ENCODE measurements around the gene ARL8B.

ARL8B gene

DNA sequence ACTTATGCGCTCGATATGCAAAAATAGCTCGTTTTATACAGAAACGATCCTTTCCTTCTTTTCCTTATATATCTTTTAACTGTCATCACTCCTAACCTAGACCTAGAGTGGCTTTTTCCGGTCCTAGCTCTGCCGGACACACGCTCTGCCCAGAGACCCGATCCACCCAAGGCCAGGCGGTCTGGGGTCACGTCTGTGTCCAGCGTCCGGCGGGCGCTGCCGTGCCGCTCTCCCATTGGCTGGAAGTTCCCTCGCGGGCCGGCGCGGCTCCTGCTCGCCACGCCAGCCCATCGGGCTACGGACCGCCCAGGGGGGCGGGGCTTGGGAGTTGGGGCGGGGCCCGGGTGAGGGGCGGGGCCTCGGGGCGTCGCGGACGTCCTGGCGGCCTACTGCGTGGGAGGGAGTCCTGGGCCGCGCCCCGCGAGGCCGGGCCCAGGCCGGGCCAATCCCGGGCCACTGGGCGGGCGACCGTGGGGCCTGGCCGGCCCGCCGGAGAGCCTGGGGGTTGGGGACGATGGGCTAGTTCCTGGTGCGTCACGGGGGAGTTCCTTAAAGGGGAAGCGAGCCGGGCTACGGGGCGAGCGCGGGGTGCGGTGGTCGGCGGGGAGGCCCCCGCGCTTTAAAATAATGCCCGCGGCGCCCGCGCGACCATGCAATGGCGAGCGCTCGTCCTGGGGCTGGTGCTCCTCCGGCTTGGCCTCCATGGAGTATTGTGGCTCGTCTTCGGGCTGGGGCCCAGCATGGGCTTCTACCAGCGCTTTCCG lies 65.2 kb downstream of the ARL8B start, which contains the start of gene EDEM1:
Gene EDEM1, plus strand, starts transcription at position 552 of the 764 bp plus-strand sequence. Its CDS starts 99 bp downstream, at position 651.
- peak; percentile 95 for DNase-seq (ENCODE audit: low spot score)

DNA sequence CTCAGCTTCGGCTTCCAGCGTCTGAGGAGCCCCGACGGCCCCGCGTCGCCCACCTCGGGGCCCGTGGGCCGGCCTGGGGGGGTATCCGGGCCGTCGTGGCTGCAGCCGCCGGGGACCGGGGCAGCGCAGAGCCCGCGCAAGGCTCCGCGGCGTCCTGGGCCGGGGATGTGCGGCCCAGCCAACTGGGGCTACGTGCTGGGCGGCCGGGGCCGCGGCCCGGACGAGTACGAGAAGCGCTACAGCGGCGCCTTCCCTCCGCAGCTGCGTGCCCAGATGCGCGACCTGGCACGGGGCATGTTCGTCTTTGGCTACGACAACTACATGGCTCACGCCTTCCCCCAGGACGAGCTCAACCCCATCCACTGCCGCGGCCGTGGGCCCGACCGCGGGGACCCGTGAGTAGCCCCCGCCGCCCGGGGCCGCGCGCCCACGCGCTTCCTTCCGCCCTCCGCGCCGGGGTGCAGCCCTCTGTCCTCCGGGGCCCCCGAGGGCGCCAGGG lies 65.9 kb downstream of the ARL8B start:
- no peak for DNase-seq (ENCODE audit: low spot score)

DNA sequence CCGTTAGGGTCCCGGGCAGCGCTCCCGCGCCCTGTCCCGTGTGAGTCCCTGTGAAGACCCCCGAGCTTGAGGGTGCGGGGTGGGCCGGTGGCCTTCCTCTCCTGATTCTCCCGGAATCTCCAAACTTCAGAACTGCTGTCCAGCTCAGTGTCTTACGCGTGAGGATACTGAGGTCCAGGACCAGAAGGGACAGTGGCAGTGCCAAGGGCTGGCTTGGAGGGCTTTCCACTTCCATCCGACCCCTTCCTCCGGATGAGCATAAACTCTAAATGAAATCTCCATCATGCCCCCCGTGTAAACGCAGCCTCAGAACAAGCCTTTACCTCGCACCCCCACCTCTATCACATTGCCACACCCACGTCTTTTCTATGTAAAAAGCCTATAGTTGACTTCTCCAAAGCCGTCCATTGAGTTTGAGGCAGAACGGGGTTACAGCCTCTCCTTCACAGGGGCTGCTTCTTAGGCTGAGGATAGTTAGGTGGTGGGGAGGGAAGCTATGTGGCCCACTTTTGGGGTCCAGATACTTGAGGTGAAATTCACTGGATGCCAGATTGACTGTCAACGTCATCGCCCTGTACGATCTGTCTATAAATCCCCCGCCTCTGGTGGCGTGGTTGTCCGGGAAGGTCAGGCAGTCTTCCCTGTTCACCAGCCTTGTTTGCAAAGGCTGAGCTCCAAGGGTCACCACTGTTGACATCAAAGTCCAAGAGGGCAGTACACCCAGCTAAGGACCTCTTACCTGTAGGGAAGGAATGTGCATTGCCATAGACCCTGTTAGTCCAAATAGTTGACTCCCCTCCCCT lies 66.5 kb downstream of the ARL8B start:
- DNase-seq (ENCODE audit: low spot score): peak; percentile 25

DNA sequence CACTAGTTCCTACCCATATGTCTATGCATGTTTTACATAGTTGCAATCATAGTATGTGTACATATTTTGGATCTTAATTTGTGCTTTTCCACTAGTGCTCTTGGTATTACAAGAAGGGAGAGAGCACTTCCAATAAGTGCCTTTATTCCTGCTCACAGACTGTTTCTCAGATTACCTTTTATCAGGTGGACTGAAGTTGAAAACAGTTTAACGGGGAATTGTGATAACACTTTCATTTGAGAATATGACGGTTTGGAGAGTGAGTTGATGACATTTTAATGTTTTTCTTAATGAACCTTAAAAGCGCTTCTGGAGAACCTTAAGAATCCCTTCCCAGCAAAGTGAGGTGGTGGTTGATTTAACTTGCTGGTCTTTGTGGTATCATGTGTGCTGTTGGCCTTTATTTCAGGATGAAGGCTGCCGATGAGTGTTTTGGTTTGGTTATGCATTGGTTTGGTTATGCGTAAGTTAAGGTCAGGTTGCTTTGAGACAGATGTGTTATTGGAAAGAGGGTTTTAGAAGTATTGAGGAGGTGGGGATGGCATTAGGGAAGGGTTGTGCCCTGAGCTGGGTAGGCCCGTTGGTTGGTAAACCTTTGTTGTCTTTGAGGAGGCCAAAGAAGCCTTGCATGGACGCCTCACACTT lies 68.2 kb downstream of the ARL8B start:
- no peak for DNase-seq (ENCODE audit: low spot score)

DNA sequence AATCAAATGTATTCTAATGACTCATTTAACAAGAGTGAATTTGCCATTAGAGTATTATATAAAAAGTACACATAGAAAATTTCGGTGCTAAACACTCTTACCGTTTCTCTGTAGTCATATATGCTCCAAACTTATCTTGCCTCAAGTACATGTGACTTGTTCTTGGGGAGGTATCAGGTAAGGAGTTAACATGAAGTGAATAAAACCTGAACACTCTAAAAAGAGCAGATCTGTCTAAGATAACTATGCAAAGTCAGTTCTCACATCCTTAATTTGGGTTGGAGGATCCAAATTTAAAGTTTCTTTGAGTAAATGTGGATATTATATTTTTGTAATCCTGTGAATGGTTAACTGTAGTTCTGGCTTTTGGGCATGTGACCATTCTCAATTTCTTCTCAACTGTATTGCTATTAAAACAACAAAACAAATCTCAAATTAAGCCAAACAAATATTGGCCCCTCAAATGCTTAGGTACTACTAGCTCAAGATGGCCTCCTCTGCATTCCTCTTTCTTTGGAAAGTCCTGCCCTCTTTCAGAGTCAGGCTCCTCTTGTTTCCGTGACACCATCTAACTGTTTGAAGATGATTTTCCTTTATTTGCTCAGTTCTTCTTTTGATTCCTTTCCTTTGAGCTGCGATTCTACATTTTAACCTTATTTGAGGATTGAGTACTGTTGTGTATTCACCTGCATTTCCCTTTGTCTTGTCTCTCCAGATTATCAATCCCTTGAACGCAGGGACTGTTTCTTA lies 69.6 kb downstream of the ARL8B start:
- DNase-seq (ENCODE audit: low spot score): no peak

DNA sequence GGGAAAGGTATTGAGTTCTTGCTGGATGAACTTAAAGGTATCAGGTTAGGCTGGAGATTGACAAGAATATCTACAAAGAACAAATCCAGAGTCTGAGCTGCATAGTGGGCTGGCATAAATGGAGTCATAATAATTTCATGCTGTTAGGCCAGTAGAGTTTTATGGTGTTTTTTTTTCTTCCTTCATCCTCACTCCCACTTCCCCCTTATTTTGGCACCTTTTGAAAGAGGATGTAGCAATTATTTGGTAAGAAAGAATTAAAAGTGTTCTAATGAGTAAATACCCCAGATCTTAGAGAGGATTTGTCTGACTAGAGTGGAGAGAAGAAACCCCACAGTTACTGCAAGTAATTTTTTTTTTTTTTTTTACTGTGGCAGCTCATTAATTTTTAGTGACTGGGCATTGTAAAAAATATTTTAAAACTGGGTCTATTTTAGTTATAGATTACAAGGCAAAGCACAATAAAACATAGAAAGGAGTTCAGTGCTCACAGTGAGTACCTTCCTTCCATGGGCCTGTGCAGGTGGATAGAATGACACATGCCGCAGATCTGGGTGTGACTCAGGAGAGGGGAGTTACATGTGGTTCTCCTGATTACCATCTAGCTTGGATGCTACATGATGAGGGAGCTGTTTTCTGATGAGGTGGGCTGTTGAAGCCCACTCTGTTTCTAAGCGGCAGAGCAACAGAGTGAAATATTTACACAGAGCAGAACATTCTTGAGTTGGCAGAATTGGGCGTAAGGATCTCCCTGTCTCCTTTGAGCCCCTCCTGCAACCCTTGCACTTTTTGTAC lies 70.7 kb downstream of the ARL8B start:
- DNase-seq (ENCODE audit: low spot score): no peak

DNA sequence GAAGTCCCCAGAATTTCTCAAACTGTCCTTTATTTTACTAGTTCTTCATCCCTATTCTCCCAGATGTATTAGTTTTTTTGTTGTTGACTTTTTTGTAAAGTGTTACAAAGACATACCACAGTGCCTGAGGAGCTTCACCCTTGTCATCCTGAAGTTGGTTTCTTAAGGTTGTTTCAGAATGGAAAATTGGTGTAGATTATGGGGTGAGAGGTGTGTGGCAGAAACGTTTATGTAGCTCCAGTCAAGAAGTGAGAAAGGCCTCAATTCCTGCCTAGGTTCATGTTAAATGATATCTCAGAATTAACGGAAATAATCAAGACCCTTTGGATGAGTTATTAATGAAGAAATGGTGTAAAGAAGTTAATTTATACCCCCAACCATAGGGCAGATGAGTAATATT lies 72.2 kb downstream of the ARL8B start:
- no peak for DNase-seq (ENCODE audit: low spot score)

DNA sequence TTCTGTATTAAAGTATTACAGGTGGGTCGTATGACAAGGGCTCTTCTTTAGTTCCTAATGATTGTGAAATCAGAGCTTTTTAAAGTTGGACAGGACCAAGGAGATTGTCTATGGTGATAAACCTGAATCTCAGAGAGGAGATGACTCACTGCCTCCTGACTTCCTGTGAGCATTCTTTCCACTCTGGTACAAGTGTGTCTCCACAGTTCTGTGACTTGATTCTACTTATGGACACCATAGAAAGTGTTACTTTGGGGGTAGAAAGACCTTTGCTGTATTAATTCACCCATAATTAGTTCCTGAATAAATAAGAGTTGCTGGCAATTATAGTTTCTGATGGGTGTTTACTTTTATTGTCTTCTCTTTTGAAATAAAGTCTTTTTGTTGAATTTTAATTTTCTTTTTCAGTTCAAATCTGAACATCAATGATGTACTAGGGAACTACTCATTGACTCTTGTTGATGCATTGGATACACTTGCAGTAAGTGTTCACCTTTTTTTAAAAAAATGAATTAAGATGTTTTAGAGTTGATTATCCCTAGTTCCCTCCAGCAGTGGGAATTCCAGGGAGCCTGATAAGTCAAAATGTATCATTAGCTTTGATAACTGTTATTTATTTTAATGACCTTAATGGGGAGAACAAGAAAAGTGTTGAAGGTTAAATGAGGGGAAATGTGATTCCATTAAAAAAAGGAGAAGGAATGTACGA lies 72.9 kb downstream of the ARL8B start:
- peak; percentile 38 for DNase-seq (ENCODE audit: low spot score)

DNA sequence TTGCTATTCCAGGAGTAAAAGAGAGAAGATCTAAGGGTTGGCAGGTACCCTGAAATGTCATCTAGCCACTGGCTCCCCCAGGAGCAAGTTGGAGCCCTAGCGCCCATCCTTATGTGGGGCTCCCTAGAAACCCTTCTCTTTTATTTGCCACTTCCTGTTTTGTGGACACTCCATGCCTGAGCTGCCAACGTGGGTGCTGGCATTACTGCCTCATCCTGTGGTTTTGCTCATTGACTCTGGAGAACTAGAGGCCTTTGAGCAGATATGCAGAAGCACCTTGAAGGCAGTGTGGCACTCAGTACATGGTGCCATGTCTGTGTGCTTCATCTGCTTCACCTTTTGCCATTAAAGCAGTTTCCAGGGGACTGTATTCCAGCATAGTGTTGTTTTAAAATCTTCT lies 73.5 kb downstream of the ARL8B start:
- DNase-seq (ENCODE audit: low spot score): peak; percentile 46

DNA sequence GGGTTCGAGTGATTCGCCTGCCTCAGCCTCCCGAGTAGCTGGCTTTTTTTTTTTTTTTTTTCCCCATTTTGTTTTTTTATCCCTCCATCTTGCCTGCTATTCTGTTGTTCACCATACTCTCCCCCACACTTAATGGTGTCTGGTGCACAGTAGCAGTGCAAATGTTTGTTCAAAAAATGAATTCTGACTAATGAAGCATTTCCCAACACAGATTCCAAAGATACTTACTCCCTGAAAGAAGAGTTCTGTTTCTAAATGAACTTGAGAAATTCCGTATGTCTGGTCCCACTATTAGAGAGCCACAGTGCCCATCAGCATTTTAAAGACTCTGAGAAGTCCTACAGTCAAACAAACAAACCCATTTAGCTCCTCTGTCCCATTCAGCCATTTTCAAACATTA lies 74.9 kb downstream of the ARL8B start:
- DNase-seq (ENCODE audit: low spot score): no peak

DNA sequence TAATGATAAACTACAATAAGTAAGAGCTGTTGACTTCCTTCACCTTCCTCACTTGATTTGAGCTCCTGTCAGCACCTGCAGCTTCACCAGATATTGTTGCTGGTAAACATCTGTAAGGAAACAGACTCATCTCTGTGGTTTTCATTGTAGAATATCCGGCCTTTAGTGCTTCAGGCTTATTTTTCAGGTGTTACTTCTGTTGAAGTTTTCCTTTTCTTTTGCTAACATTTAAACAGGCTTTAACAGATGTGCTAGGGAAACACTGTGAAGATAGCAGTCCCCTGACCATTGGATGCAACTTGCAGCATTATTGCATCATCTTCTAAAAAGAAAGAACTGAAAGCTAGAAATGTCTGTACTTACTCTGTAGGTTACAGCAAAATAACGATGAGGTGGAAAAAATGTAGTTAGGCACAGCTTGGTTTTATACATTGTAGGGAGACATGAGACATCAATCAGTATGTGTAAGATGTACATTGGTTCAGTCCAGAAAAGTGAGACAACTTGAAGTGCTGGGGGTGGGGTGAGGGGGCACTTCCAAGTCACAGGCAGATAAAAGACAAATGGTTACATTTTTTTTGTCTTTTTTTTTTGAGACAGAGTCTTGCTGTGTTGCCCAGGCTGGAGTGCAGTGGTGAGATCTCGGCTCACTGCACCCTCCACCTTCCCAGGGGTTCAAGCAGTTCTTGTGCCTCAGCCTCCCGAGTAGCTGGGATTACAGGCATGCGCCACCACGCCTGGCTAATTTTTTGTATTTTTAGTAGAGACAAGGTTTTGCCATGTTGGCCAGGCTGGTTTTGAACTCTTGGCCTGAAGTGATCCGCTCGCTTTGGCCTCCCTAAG lies 75.6 kb downstream of the ARL8B start:
- peak; percentile 34 for DNase-seq (ENCODE audit: low spot score)

DNA sequence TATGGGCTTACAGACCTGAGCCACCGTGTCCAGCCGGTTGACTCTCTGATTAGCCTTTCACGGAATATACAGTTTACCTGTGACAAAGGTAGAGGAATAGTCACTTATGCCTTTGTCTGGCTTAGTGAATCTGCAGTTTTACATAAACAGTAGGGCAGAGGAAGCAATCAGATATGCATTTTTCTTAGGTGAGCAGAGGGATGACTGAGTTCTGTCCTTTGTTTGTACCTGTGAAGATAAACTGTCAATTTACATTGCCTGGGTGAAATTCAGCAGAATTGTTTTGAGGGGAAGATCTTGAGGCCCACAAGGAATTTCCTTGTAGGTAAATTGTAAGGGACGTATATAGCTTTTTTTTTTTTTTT lies 76.2 kb downstream of the ARL8B start:
- no peak for DNase-seq (ENCODE audit: low spot score)

DNA sequence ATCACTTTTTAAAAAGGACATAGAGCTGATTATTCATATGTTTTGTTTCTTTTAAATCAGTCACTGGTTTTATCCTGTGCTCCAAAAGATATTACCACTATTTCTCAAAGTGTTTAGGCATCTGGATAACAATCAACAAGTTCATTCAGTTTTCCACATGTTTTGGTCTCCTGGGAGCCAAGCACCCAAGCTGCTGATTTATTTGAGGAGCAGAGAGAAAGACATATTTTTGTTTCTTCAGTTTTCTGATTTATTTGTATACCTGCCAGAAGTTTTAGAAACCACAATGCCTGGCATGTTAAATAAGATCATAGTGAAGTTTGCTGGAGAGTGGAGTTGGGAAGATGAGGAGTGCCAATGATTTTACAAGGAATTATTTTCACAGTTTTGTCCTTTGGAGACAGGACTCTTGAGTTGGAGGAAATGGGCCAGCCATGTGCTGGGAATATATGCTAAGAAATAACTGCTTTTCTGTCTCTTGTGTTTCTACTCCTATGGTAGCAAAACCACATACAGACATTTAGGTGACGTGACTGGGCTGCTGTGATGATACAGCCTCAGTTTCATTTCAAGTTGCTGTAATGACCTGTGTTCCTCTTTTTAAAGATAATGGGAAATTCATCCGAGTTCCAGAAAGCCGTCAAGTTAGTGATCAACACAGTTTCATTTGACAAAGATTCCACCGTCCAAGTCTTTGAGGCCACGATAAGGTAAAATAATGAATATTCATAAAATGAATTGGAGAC lies 77.1 kb downstream of the ARL8B start:
- peak; percentile 32 for DNase-seq (ENCODE audit: low spot score)

DNA sequence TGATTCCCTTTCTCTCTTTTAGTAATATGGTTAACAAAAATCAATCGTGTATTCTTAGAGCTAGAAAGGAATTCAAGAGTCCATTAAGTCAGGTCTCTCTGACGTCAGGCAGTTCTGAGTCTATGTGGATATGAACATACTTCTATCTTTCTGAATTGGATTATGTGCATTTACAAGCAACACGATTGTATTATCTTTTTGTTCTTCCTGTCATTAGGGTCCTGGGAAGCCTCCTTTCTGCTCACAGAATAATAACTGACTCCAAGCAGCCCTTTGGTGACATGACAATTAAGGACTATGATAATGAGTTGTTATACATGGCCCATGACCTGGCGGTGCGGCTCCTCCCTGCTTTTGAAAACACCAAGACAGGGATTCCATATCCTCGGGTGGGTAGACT lies 79.4 kb downstream of the ARL8B start:
- no peak for DNase-seq (ENCODE audit: low spot score)

DNA sequence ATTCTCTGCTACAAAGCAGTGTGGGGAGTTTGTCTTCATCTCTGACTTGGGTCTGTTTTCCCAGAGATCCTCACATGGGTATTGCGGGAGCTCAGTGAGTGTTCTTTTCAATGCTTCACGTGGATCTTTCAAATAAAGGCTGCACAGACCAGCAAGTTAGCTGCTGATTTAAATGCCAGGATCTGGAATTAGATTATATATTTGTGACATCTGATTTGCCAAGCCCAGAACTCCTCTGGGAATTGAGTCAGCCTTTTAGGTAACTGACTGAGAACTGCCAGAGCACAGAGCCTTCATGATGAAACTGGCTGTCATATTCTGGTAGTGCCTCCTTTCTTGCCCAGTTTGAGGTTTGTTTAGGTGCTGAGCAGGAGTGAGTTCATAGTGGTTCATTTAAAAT lies 80.1 kb downstream of the ARL8B start:
- DNase-seq (ENCODE audit: low spot score): no peak

DNA sequence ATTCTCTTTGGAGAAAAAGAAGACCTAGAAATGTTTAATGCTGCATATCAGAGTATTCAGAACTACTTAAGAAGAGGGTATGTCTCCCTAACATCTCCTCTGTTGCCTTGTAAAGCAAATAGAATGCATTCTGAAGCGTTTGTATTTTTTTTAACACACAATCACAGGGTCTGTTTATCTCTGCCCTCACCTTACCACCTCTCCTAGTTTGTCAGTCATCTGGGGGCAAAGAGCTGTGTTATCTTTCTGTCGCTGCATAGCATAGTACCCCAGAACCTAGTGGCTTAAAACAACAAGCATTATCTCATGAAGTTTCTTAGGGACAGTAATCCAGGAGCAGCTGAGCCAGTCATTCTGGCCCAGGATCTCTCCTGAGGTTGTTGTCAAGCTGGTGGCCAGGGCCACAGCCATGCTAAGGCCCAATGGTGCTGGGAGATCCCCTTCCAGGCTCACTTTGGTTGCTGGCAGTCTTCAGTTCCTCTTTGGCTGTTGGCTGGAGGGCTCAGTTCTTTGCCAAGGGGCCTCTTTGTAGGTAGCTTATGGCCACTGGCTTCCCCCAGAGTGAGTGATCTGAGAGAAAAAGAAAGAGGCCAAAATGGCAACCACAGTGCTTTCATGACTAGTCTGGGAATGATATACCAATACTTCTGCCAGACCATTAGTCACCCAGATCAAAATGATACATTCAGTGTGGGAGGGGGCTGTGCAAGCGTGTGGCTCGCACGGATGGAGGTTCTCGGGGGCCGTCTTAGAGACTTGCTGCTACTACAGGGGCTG lies 83.3 kb downstream of the ARL8B start:
- no peak for DNase-seq (ENCODE audit: low spot score)

DNA sequence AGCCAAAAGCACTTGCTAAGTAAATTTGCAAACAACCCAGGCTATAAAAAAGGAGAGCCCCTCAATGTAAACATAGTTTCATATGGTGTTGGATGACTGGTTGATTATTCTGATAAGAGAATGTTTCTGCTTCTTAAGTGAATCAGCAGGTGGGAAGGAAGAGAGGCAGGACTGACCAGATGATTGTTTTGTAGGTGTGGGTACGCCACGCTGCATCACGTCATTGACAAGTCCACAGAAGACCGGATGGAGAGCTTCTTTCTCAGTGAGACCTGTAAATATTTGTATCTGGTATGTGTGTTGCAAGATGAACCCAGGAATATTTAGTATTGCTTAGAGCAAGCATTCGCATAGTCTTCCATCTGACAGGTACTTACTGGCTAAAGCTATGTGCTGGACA lies 88.8 kb downstream of the ARL8B start:
- DNase-seq (ENCODE audit: low spot score): no peak

Data from pons (tissue), 1 donor.